ENCODE results near the gene CHST12. TPM values are rescaled to one million over a fixed set of nuclear protein-coding genes. Genes with fewer than 3 reads are reported as not detected.
"Not testable (repeated sequence)": the region's sequence is repeated elsewhere in the genome, so short reads cannot be mapped to it uniquely, and the experiment has no call there.

Gene CHST12
- total RNA-seq, 1 donor from 2014 or later: 22.4 TPM

DNA sequence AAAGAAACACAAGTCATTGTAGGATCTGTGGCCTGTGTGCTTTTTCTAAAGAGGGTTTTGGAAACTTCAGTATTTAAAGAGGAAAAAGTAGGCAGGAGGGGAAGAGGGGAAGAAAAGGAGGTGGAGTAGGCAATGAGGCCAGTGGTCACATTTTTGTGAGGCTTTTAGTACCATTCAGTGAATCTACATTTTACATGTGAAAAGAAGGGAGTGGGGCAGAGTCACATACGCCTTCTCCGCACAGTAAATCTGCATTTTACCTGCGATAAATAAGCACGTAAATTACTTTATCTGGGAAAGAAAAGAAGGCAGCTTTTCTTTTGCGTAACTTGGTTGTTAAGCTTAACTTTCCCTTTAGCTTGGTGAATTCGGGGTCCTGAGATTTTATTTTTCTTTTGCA, 13.2 kb downstream of the CHST12 start:
- peaks cover 33% of the 10 kb centered on the region for H3K4me1 Mint-ChIP-seq (ENCODE audit: unreplicated experiment)
- TF ChIP-seq, protein P1, sequence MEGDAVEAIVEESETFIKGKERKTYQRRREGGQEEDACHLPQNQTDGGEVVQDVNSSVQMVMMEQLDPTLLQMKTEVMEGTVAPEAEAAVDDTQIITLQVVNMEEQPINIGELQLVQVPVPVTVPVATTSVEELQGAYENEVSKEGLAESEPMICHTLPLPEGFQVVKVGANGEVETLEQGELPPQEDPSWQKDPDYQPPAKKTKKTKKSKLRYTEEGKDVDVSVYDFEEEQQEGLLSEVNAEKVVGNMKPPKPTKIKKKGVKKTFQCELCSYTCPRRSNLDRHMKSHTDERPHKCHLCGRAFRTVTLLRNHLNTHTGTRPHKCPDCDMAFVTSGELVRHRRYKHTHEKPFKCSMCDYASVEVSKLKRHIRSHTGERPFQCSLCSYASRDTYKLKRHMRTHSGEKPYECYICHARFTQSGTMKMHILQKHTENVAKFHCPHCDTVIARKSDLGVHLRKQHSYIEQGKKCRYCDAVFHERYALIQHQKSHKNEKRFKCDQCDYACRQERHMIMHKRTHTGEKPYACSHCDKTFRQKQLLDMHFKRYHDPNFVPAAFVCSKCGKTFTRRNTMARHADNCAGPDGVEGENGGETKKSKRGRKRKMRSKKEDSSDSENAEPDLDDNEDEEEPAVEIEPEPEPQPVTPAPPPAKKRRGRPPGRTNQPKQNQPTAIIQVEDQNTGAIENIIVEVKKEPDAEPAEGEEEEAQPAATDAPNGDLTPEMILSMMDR (conservative IDR thresholded peaks at IDR 0.05): no peak
- H3K4me3 Mint-ChIP-seq: no peak overlapping the region
- peaks cover 7% of the 10 kb centered on the region for H3K36me3 Mint-ChIP-seq
- H3K9me3 Mint-ChIP-seq: no peaks in the 10 kb centered on the region
- H3K27ac Mint-ChIP-seq: no peak overlapping the region
- no peaks in the 10 kb centered on the region for H3K27me3 Mint-ChIP-seq
- DNase-seq (ENCODE audit: extremely low spot score, unreplicated experiment): no peak

DNA sequence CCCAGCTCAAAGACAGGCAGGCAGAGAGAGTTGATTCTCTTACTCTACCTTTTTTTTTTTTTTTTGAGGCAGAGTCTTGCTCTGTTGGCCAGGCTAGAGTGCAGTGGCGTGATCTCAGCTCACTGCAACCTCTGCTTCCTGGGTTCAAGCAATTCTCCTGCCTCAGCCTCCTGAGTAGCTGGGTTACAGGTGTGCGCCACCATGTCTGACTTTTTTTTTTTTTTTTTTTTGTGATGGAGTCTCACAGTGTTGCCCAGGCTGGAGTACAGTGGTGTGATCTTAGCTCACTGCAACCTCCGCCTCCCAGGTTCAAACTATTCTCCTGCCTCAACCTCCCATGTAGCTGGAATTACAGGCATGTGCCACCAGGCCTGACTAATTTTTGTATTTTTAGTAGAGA, 13.8 kb downstream of the CHST12 start:
- not testable (repeated sequence) for DNase-seq (ENCODE audit: extremely low spot score, unreplicated experiment); H3K27ac Mint-ChIP-seq; H3K36me3 Mint-ChIP-seq; H3K27me3 Mint-ChIP-seq; H3K9me3 Mint-ChIP-seq; H3K4me3 Mint-ChIP-seq
- H3K4me1 Mint-ChIP-seq (ENCODE audit: unreplicated experiment): peaks cover 28% of the 10 kb centered on the region

DNA sequence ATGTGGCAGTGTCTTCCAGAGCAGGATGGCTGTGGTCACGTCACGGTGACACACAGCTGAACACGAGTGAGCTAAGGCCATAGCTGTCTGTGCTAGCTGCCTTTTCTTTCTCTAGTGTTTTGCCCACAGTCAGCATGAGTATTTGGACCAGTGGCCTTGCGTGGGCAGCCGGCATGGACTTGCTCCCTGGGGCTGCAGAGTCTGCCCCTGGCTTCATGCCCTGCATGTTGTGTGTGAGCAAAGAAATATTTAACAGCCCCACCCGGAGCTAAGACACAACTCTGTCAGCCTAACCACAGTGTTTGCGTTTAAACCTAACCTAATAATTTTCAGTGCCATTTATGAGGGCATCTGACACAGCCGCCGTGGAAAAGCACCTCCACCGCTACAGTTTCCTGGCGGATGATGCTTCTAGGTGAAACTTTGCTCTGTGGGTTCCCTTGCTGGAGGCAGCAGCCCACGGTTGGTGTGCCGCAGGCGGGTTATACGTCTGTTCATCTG, 14.6 kb downstream of the CHST12 start:
- DNase-seq (ENCODE audit: extremely low spot score, unreplicated experiment): no peak
- Mint-ChIP-seq H3K36me3 (peaks cover 7% of the 10 kb centered on the region), H3K27me3 (no peaks in the 10 kb centered on the region), H3K4me3 (no peak overlapping the region), H3K27ac (no peak overlapping the region), H3K9me3 (no peaks in the 10 kb centered on the region), H3K4me1 (ENCODE audit: unreplicated experiment) (peaks cover 20% of the 10 kb centered on the region)
- TF ChIP-seq, protein P1 (conservative IDR thresholded peaks at IDR 0.05): no peak

DNA sequence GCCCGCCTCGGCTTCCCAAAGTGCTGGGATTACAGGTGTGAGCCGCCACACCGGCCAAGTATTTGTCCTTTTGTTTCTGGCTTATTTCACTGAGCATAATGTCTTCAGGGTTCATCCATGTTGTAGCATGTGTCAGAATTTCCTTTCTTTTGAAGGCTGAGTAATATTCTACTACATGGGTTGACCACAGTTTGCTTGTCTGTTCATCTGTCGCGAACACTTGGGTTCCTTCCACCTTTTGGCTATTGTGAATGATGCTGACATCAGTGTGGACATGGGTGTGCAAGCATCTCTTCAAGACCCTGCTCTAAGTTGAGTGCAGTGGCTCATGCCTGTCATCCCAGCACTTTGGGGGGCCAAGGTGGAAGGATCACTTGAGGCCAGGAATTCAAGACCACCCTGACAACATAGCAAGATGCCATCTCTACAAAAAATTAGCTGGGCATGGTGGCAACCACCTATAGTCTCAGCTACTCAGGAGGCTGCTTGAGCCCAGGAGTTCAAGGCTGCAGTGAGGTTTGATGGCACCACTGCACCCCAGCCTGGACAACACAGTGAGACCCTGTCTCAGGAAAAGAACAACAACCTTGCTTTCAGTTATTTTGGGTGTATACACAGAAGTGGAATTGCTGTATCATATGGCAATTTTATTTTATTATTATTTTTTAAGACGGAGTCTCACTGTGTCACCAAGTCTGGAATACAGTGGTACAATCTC, 17.0 kb downstream of the CHST12 start:
- TF ChIP-seq, protein P1 (conservative IDR thresholded peaks at IDR 0.05): no peak
- peaks cover 17% of the 10 kb centered on the region for H3K4me1 Mint-ChIP-seq (ENCODE audit: unreplicated experiment)
- no peaks in the 10 kb centered on the region for H3K9me3 Mint-ChIP-seq
- H3K4me3 Mint-ChIP-seq: no peak overlapping the region
- no peak overlapping the region for H3K27ac Mint-ChIP-seq
- H3K36me3 Mint-ChIP-seq: peaks cover 7% of the 10 kb centered on the region
- no peaks in the 10 kb centered on the region for H3K27me3 Mint-ChIP-seq
- DNase-seq (ENCODE audit: extremely low spot score, unreplicated experiment): no peak

DNA sequence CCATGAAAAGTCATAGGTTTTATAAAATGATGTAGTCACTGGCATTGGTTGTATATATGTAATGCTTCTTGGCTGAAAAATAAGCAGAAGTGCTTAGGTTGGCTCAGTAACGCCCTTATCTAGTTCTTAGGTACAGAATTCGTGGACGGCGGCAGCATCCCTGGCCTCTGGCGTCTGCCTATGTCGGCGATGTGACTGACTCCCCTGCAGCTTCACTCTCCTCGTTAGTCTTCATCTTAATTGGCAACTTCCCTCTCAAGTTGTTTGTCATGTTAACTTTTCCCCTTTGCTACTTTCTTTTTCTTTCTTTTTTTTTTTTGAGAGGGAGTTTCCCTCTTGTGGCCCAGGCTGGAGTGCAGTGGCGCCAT, 18.5 kb downstream of the CHST12 start:
- Mint-ChIP-seq H3K4me1 (ENCODE audit: unreplicated experiment) (peaks cover 16% of the 10 kb centered on the region), H3K36me3 (no peaks in the 10 kb centered on the region), H3K9me3 (no peaks in the 10 kb centered on the region), H3K27ac (no peak overlapping the region), H3K27me3 (no peaks in the 10 kb centered on the region), H3K4me3 (no peak overlapping the region)
- DNase-seq (ENCODE audit: extremely low spot score, unreplicated experiment): no peak
- TF ChIP-seq, protein P1 (conservative IDR thresholded peaks at IDR 0.05): no peak

DNA sequence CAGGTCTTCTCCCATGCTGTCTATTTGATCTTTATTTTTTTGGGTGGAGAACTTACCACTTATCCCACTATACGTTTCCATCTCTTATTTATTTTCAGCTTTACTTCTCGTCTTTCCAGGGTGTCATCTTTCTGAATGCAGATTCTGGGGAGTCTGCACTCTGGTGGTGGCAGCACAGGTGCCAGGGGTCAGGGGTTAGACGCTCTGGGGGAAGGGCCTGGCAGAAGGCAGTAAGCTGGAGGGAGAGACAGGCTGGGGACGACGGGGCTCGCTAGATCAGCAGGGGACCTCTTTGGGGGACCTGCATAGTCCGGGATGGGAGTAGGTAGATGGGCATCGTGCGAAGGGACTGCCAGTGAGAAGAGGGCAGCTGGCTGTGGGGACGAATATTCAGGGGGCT, 22.3 kb downstream of the CHST12 start:
- TF ChIP-seq, protein P1 (conservative IDR thresholded peaks at IDR 0.05): no peak
- no peak overlapping the region for H3K4me3 Mint-ChIP-seq
- H3K4me1 Mint-ChIP-seq (ENCODE audit: unreplicated experiment): peaks cover 11% of the 10 kb centered on the region
- H3K27ac Mint-ChIP-seq: no peak overlapping the region
- H3K36me3 Mint-ChIP-seq: peaks cover under 1% of the 10 kb centered on the region
- H3K9me3 Mint-ChIP-seq: peaks cover under 1% of the 10 kb centered on the region
- DNase-seq (ENCODE audit: extremely low spot score, unreplicated experiment): no peak
- no peaks in the 10 kb centered on the region for H3K27me3 Mint-ChIP-seq
